Keratinocyte (primary cell): ENCODE data around the gene PHACTR2. TPM values are rescaled to one million over a fixed set of nuclear protein-coding genes. Genes with fewer than 3 reads are reported as not detected.

Source experiments
- DNase-seq: peaks from one replicate; pipeline ENCODE4 v3.0.0-alpha.2; 2011; ENCODE audit warnings: low read depth, missing footprints, low spot score
- FAIRE-seq: peaks from 2 replicates; lab custom pipeline; 2011; peaks lifted over from hg19 to GRCh38; lab: Jason Lieb, UNC
- H2AFZ ChIP-seq: 2 replicates; pipeline ENCODE4 v1.6.0; 2012; ENCODE audit warnings: low read length, control low read depth, inconsistent platforms; ENCODE audit not compliant: control insufficient read depth
- H3K27ac ChIP-seq: 2 replicates; pipeline ENCODE4 v1.5.1; 2011; ENCODE audit warnings: low read length; ENCODE audit not compliant: control insufficient read depth, insufficient read depth
- H3K27me3 ChIP-seq: 3 replicates; pipeline ENCODE4 v1.6.0; 2011; ENCODE audit warnings: low read length; ENCODE audit not compliant: control insufficient read depth, insufficient read depth; ENCODE audit errors: extremely low read depth
- H3K36me3 ChIP-seq, 2 experiments: 2 replicates in 1 of 2; 3 replicates in 1 of 2; pipeline ENCODE4 v1.5.1; 2011; ENCODE audit warnings: low read length in 2 of 2, mild to moderate bottlenecking in 1 of 2; ENCODE audit not compliant: control insufficient read depth in 2 of 2, insufficient read depth in 2 of 2; ENCODE audit errors: extremely low read depth in 1 of 2
- H3K4me1 ChIP-seq: 3 replicates; pipeline ENCODE4 v1.5.1; 2011; ENCODE audit warnings: low read length; ENCODE audit not compliant: control insufficient read depth, insufficient read depth; ENCODE audit errors: extremely low read depth
- H3K4me2 ChIP-seq: 3 replicates; pipeline ENCODE4 v1.6.0; 2011; ENCODE audit warnings: low read depth, low read length; ENCODE audit not compliant: control insufficient read depth, insufficient read depth; ENCODE audit errors: extremely low read depth
- H3K4me3 ChIP-seq, 3 experiments: fragments of 200-600 bp in 1 of 3; sonication (generic) in 1 of 3; 2 replicates in 2 of 3; 3 replicates in 1 of 3; pipeline ENCODE4 v1.5.1; 2011 to 2016; ENCODE audit warnings: low read length in 3 of 3, mild to moderate bottlenecking in 3 of 3, control low read depth in 2 of 3, inconsistent platforms in 1 of 3, low read depth in 1 of 3, mixed read lengths in 1 of 3, mixed run types in 1 of 3, moderate library complexity in 1 of 3; ENCODE audit not compliant: control insufficient read depth in 2 of 3, insufficient read depth in 2 of 3; ENCODE audit errors: extremely low read depth in 1 of 3
- H3K79me2 ChIP-seq: 2 replicates; pipeline ENCODE4 v1.6.0; 2012; ENCODE audit warnings: low read length; ENCODE audit not compliant: control insufficient read depth, insufficient read depth
- H3K9ac ChIP-seq: 3 replicates; pipeline ENCODE4 v1.6.0; 2011; ENCODE audit warnings: low read length; ENCODE audit not compliant: control insufficient read depth, insufficient read depth; ENCODE audit errors: extremely low read depth
- H3K9me1 ChIP-seq: 3 replicates; pipeline ENCODE4 v1.6.0; 2011; ENCODE audit warnings: low read length; ENCODE audit not compliant: control insufficient read depth, insufficient read depth; ENCODE audit errors: extremely low read depth
- H3K9me3 ChIP-seq: 2 replicates; pipeline ENCODE4 v1.5.1; 2012; ENCODE audit warnings: low read depth, low read length; ENCODE audit not compliant: control insufficient read depth
- H4K20me1 ChIP-seq: 3 replicates; pipeline ENCODE4 v1.6.0; 2011; ENCODE audit warnings: low read length; ENCODE audit not compliant: control insufficient read depth, insufficient read depth; ENCODE audit errors: extremely low read depth
- EZH2 ChIP-seq: IDR thresholded peaks from one replicate; pipeline ENCODE4 v1.6.1; 2012; ENCODE audit warnings: inconsistent platforms, mild to moderate bottlenecking, low read length, moderate library complexity
- dilution Hi-C: fragments of 300-500 bp; cut with MboI; formaldehyde crosslinking; loops from one replicate; pipeline ENCODE4 v1.7.0; 2020; ENCODE audit warnings: low sequenced_read_pairs; ENCODE audit not compliant: extremely low pct_ligation_motif_present
- polyA plus RNA-seq, 5 experiments: library from polyadenylated mRNA; depleted of rRNA in 3 of 5; stranded (reverse) in 3 of 5; stranded (forward) in 1 of 5; unstranded in 1 of 5; fragments of >200 nt; gene quantifications; 1 replicate in 1 of 5; 2 replicates in 3 of 5; 3 replicates in 1 of 5; pipeline versions ENCODE4 v1.2.1 to v1.2.3, GENCODE V29; 2011 to 2012; ENCODE audit warnings: missing spikeins in 2 of 5, low read depth in 1 of 5, low replicate concordance in 1 of 5
- TF ChIP-seq, protein P1 (sequence below), 3 experiments: IDR thresholded peaks in 1 of 3; conservative IDR thresholded peaks in 1 of 3; optimal IDR thresholded peaks in 1 of 3; 2 replicates in 2 of 3; 3 replicates in 1 of 3; pipeline versions ENCODE3 to v1.5.1; 2011; ENCODE audit warnings: low read length in 3 of 3, mild to moderate bottlenecking in 3 of 3, moderate library complexity in 2 of 3, control low read depth in 1 of 3, inconsistent platforms in 1 of 3; ENCODE audit not compliant: insufficient read depth in 2 of 3; ENCODE audit errors: extremely low read depth in 1 of 3

The PHACTR2 gene
- polyA plus RNA-seq, 1 donor (not counting 4 experiments of a cell fraction or from before 2014, with no cell fraction given), result 9.4 TPM

DNA sequence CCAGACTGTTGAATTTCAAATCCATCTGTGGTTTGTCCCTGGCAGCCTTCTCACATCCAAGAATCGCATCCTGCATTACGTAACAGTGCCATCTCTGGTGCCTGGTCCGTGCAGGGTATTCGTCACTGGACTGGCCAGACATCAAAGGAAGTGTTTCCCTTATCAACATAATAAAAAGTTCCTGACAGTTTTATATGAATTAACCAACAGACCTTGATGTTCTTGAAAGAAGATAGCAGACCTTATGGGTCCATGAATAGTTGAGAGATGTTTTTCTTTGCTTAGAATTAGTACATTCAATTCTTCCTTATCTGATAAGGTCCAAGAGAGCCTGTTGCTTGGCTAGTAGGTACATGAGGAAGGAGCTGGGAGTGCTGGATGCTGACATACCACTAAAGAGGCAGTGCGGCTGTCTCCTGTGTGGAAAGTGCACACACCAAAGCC, 77.6 kb downstream of the PHACTR2 start:
- H3K27ac ChIP-seq, result no peak overlapping the region
- no peaks in the 10 kb centered on the region for H3K79me2 ChIP-seq
- dilution Hi-C loops, result no loop called here
- peaks cover 0 to 2% of the 10 kb centered on the region in 2 experiments for H3K36me3 ChIP-seq
- H4K20me1 ChIP-seq, result no peaks in the 10 kb centered on the region
- no peak overlapping the region for H3K4me3 ChIP-seq
- H3K4me1 ChIP-seq, result no peaks in the 10 kb centered on the region
- H3K27me3 ChIP-seq, result no peaks in the 10 kb centered on the region
- no peaks in the 10 kb centered on the region for H3K9me1 ChIP-seq
- no peaks in the 10 kb centered on the region for H3K9me3 ChIP-seq
- no peak overlapping the region for H3K9ac ChIP-seq
- FAIRE-seq, result no peak
- TF ChIP-seq, protein P1, sequence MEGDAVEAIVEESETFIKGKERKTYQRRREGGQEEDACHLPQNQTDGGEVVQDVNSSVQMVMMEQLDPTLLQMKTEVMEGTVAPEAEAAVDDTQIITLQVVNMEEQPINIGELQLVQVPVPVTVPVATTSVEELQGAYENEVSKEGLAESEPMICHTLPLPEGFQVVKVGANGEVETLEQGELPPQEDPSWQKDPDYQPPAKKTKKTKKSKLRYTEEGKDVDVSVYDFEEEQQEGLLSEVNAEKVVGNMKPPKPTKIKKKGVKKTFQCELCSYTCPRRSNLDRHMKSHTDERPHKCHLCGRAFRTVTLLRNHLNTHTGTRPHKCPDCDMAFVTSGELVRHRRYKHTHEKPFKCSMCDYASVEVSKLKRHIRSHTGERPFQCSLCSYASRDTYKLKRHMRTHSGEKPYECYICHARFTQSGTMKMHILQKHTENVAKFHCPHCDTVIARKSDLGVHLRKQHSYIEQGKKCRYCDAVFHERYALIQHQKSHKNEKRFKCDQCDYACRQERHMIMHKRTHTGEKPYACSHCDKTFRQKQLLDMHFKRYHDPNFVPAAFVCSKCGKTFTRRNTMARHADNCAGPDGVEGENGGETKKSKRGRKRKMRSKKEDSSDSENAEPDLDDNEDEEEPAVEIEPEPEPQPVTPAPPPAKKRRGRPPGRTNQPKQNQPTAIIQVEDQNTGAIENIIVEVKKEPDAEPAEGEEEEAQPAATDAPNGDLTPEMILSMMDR (optimal IDR thresholded peaks at IDR 0.05 in 1 of 3, IDR thresholded peaks at IDR 0.05 in 1 of 3, conservative IDR thresholded peaks at IDR 0.05 in 1 of 3; ENCODE audit: extremely low read depth in 1 of 3, insufficient read depth in 2 of 3, low read length in 3 of 3), result no peak
- TF ChIP-seq EZH2, result no peak
- no peak for DNase-seq
- no peak overlapping the region for H2AFZ ChIP-seq
- no peak overlapping the region for H3K4me2 ChIP-seq

- H2AFZ ChIP-seq, result no peak overlapping the region
- H3K9me1 ChIP-seq, result no peaks in the 10 kb centered on the region
- no peak overlapping the region for H3K9ac ChIP-seq
- H3K4me1 ChIP-seq, result no peaks in the 10 kb centered on the region
- DNase-seq, result no peak
- no peaks in the 10 kb centered on the region for H3K9me3 ChIP-seq
- H3K36me3 ChIP-seq, result peaks cover 0 to 2% of the 10 kb centered on the region in 2 experiments
- no peak for FAIRE-seq
- no peaks in the 10 kb centered on the region for H3K27me3 ChIP-seq
- no peak overlapping the region for H3K4me3 ChIP-seq
- H3K79me2 ChIP-seq, result no peaks in the 10 kb centered on the region
- dilution Hi-C loops, result no loop called here
- no peak overlapping the region for H3K27ac ChIP-seq
- TF ChIP-seq, protein P1 (optimal IDR thresholded peaks at IDR 0.05 in 1 of 3, IDR thresholded peaks at IDR 0.05 in 1 of 3, conservative IDR thresholded peaks at IDR 0.05 in 1 of 3; ENCODE audit: extremely low read depth in 1 of 3, insufficient read depth in 2 of 3, low read length in 3 of 3), result no peak
- no peak for TF ChIP-seq EZH2
- no peak overlapping the region for H3K4me2 ChIP-seq
- H4K20me1 ChIP-seq, result no peaks in the 10 kb centered on the region
Observed at GRCh38 chr6:143757346-143757832, 79.6 kb downstream of the PHACTR2 start.
